T-cell (primary cell): Measurements from ENCODE around the gene PLAAT5. TPM values are rescaled to one million over a fixed set of nuclear protein-coding genes. Genes with fewer than 3 reads are reported as not detected.
A peak's percentile ranks its signal among the peaks of the same experiment; 100 is the strongest.

ENCODE experiments used
- ATAC-seq, 4 experiments: fragments of 200-7000 bp in 3 of 4; fragments of 150-1000 bp in 1 of 4; cut with Tn5 transposase; replicated peaks in 1 of 4; 1 replicate in 3 of 4; 2 replicates in 1 of 4; pipeline ENCODE4 v1.10.0; 2021; ENCODE audit warnings: moderate library complexity in 3 of 4, mild to moderate bottlenecking in 2 of 4, moderate number of reproducible peaks in 1 of 4
- CTCF ChIA-PET, 2 donors: fragments of 300-600 bp; sonication (Branson Sonifier 250); formaldehyde crosslinking; loops; one replicate each; lab custom pipeline; 2022; ENCODE audit warnings: antibody characterized with exemption in 2 of 2; lab: Charles Lee
- POLR2A ChIA-PET, 2 donors: fragments of 300-600 bp; sonication (Branson Sonifier 250); formaldehyde crosslinking; loops; one replicate each; lab custom pipeline; 2022; ENCODE audit warnings: antibody characterized with exemption in 2 of 2; lab: Charles Lee
- DNase-seq, 35 experiments: peaks; one replicate each; pipeline versions ENCODE4 v3.0.0 to v3.0.0-alpha.2; 2013 to 2023
- H3K27ac ChIP-seq: one replicate; pipeline ENCODE4 v1.5.1; 2013; ENCODE audit warnings: low read length
- H3K27me3 ChIP-seq, 2 experiments: replicated peaks in 1 of 2; 1 replicate in 1 of 2; 2 replicates in 1 of 2; pipeline versions ENCODE4 v1.6.1 to v1.7.0; 2013; ENCODE audit warnings: low read length in 1 of 2, mixed read lengths in 1 of 2; ENCODE audit not compliant: control insufficient read depth in 2 of 2, insufficient read depth in 2 of 2; ENCODE audit errors: extremely low read depth in 1 of 2
- H3K36me3 ChIP-seq, 2 donors: 1 replicate in 1 of 2; 2 replicates in 1 of 2; pipeline versions ENCODE4 v1.6.1 to v1.7.0; 2013; ENCODE audit warnings: low read length in 1 of 2; ENCODE audit not compliant: control insufficient read depth in 2 of 2, insufficient read depth in 1 of 2; ENCODE audit errors: extremely low read depth in 1 of 2
- H3K4me1 ChIP-seq, 2 experiments: 1 replicate in 1 of 2; 2 replicates in 1 of 2; pipeline versions ENCODE4 v1.6.1 to v1.7.0; 2013; ENCODE audit warnings: low read length in 2 of 2, mixed read lengths in 1 of 2; ENCODE audit not compliant: insufficient read depth in 2 of 2, control insufficient read depth in 1 of 2; ENCODE audit errors: extremely low read depth in 1 of 2
- H3K4me3 ChIP-seq, 2 donors: 1 replicate in 1 of 2; 2 replicates in 1 of 2; pipeline versions ENCODE4 v1.5.1 to v1.7.0; 2013; ENCODE audit warnings: mild to moderate bottlenecking in 2 of 2, low read length in 1 of 2, moderate library complexity in 1 of 2; ENCODE audit not compliant: control insufficient read depth in 1 of 2; ENCODE audit errors: extremely low read depth in 1 of 2
- H3K9me3 ChIP-seq: 2 replicates; pipeline ENCODE4 v1.7.0; 2013
- H3K27ac Mint-ChIP-seq, 2 donors: one replicate each; pipeline ENCODE4 v1.8.0; 2020 to 2021; ENCODE audit warnings: mild to moderate bottlenecking in 2 of 2, mixed read lengths in 2 of 2
- H3K27me3 Mint-ChIP-seq, 2 donors: one replicate each; pipeline ENCODE4 v1.8.0; 2021 to 2022; ENCODE audit warnings: mixed read lengths in 2 of 2
- H3K36me3 Mint-ChIP-seq: one replicate; pipeline ENCODE4 v1.8.0; 2021; ENCODE audit warnings: mixed read lengths
- H3K4me1 Mint-ChIP-seq, 3 donors: one replicate each; pipeline ENCODE4 v1.8.0; 2020 to 2022; ENCODE audit warnings: mixed read lengths in 3 of 3, mild to moderate bottlenecking in 1 of 3
- H3K4me3 Mint-ChIP-seq, 3 donors: one replicate each; pipeline ENCODE4 v1.8.0; 2020 to 2022; ENCODE audit warnings: mild to moderate bottlenecking in 3 of 3, mixed read lengths in 3 of 3, moderate library complexity in 3 of 3
- H3K9me3 Mint-ChIP-seq, 3 donors: one replicate each; pipeline ENCODE4 v1.8.0; 2020 to 2022; ENCODE audit warnings: mixed read lengths in 3 of 3
- WGBS: methylation state at CpG from one replicate; pipeline ENCODE4 v1.1.5; 2013; ENCODE audit warnings: missing lambda C conversion rate; ENCODE audit not compliant: insufficient coverage; 5-methylcytosine and 5-hydroxymethylcytosine counted together
- total RNA-seq, 35 experiments: library from RNA in 6 of 35; stranded (reverse) in 6 of 35; fragments of 120-200 nt in 1 of 35; gene quantifications; one replicate each; pipeline versions ENCODE4 v1.2.1 to v1.2.4 and lab custom pipeline; 2013 to 2026

Gene PLAAT5
- total RNA-seq, 5 donors from 2014 or later (not counting 1 experiment from before 2014, with no cell fraction given): 0.16 to 0.32 (median 0.23) TPM; not detected in 2

DNA sequence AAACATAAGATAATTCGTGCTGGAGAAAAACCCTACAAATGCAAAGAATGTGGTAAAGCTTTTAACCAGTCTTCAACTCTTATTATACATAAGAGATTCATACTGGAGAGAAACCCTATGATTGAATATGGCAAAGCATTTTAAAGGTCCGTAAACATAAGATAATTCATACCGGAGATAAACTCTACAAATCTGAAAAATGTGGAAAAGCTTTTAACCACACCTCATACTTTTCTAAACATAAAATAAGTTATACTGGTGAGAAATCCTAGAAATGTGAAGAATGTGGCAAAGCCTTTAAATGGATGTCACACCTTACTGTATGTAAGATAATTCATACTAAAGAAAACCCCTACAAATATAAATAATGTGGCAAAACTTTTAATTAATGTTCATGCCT lies 20.7 kb downstream of the PLAAT5 start:
- Histone ChIP-seq H3K4me3 (no peak overlapping the region), H3K36me3 (no peaks in the 10 kb centered on the region), H3K27ac (no peak overlapping the region), H3K4me1 (no peaks in the 10 kb centered on the region), H3K27me3 (peaks cover 2 to 19% of the 10 kb centered on the region in 2 experiments), H3K9me3 (no peaks in the 10 kb centered on the region)
- CTCF ChIA-PET: no interaction called here
- no peak overlapping the region for H3K4me3 Mint-ChIP-seq
- H3K27me3 Mint-ChIP-seq: peaks cover 3 to 16% of the 10 kb centered on the region in 2 donors
- peaks cover 4 to 31% (median 17%) of the 10 kb centered on the region in 3 donors for H3K9me3 Mint-ChIP-seq
- ATAC-seq (no peak), DNase-seq (no peak)
- H3K36me3 Mint-ChIP-seq: peaks cover 3% of the 10 kb centered on the region
- no peaks in the 10 kb centered on the region for H3K4me1 Mint-ChIP-seq
- POLR2A ChIA-PET: no interaction called here
- no peak overlapping the region for H3K27ac Mint-ChIP-seq
- no CpG with 5 or more reads among the region's 3 CpGs for WGBS

- POLR2A ChIA-PET: no interaction called here
- no peaks in the 10 kb centered on the region for H3K9me3 ChIP-seq
- CTCF ChIA-PET: no interaction called here
Measured at GRCh38 chr11:63462137-63462536, 28.8 kb downstream of the PLAAT5 start.

DNA sequence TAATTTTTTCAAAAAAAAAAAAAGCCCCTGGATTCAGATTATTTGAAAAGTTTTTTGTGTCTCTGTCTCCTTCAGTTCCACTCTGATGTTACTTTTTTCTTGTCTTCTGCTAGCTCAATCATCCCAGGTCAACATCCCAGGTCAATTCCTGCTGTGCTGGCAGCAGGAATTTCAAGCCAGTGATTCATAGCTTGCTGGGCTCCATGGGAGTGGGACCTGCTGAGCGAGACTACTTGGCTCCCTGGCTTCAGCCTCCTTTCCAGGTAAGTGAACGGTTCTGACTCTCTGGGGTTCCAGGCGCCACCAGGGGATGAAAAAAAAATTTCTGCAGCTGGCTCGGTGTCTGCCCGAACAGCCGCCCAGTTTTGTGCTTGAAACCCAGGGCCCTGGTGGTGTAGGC lies 31.4 kb downstream of the PLAAT5 start:
- Mint-ChIP-seq H3K4me1 (no peaks in the 10 kb centered on the region), H3K27ac (no peak overlapping the region), H3K36me3 (no peaks in the 10 kb centered on the region), H3K27me3 (peaks cover 6% of the 10 kb centered on the region in 2 donors), H3K4me3 (no peak overlapping the region), H3K9me3 (no peaks in the 10 kb centered on the region)
- Histone ChIP-seq H3K27me3 (peaks cover 0 to 7% of the 10 kb centered on the region in 2 experiments), H3K36me3 (no peaks in the 10 kb centered on the region), H3K4me3 (no peak overlapping the region), H3K4me1 (no peaks in the 10 kb centered on the region), H3K9me3 (no peaks in the 10 kb centered on the region), H3K27ac (no peak overlapping the region)
- ChIA-PET POLR2A (no interaction called here), CTCF (no interaction called here)
- DNase-seq (no peak), ATAC-seq (no peak)
- 76% methylated on average over 6 of the region's 6 CpGs for WGBS

More at GRCh38 chr11:63462137-63462536, 28.8 kb downstream of the PLAAT5 start:
- no peaks in the 10 kb centered on the region for H3K36me3 ChIP-seq
- Mint-ChIP-seq H3K9me3 (no peaks in the 10 kb centered on the region), H3K4me3 (no peak overlapping the region), H3K36me3 (no peaks in the 10 kb centered on the region), H3K27me3 (peaks cover 8 to 14% of the 10 kb centered on the region in 2 donors), H3K4me1 (no peaks in the 10 kb centered on the region), H3K27ac (no peak overlapping the region)
- ATAC-seq: no peak
- no peak overlapping the region for H3K4me3 ChIP-seq
- H3K27ac ChIP-seq: no peak overlapping the region
- H3K4me1 ChIP-seq: no peaks in the 10 kb centered on the region
- peaks cover 0 to 20% of the 10 kb centered on the region in 2 experiments for H3K27me3 ChIP-seq
- DNase-seq: no peak

DNA sequence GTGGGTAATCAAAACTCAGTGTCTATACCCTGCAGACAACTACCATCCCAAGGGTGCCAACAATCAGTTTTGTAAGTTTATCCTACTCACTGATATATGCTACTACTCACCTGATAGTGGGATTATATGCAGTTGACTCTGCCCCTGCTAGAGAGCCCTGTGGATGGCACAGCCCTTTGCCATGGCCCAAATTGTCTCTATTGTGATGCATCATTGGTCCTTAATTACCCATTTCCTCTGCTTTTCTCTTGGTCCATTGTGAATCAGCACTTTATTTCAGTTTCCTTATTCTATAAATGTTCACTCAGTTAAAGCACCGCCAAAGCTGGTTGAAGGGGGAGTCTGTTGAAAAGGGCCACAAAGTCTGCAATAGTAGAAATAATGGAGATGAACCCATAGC lies 42.3 kb downstream of the PLAAT5 start:
- Mint-ChIP-seq H3K4me1 (peaks cover 13 to 25% (median 17%) of the 10 kb centered on the region in 3 donors), H3K36me3 (no peaks in the 10 kb centered on the region), H3K4me3 (no peak overlapping the region), H3K9me3 (no peaks in the 10 kb centered on the region), H3K27ac (peak overlapping the region in 1 of 2 donors; percentile 3), H3K27me3 (peaks cover 13 to 14% of the 10 kb centered on the region in 2 donors)
- no CpG with 5 or more reads among the region's 1 CpG for WGBS
- H3K4me3 ChIP-seq: no peak overlapping the region
- H3K4me1 ChIP-seq: no peaks in the 10 kb centered on the region
- ATAC-seq (no peak), DNase-seq (no peak)
- no peaks in the 10 kb centered on the region for H3K9me3 ChIP-seq
- no peaks in the 10 kb centered on the region for H3K36me3 ChIP-seq
- POLR2A ChIA-PET: no interaction called here
- CTCF ChIA-PET: no interaction called here
- no peak overlapping the region for H3K27ac ChIP-seq
- peaks cover 2% of the 10 kb centered on the region in 2 experiments for H3K27me3 ChIP-seq

DNA sequence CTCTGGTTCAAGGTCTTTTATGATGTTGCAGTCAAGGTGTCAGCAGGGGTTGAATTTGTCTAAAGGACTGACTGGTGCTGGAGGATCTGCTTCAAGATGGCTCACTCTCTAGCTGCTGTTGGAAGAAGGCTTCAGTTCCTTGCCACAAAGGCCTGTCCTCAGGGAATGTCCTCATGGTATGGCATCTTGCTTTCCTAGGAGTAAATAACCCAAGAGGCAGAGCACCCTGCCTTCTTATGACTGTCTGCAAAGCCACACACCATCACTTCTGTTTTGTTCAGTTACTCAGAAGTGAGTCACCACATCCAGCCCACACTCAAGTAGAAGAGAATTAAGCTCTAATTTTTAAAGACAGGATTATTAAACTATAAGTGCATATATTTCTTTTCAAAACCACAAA lies 45.2 kb downstream of the PLAAT5 start:
- Mint-ChIP-seq H3K36me3 (no peaks in the 10 kb centered on the region), H3K9me3 (no peaks in the 10 kb centered on the region), H3K4me3 (no peak overlapping the region), H3K27me3 (peaks cover 2 to 3% of the 10 kb centered on the region in 2 donors), H3K4me1 (peaks cover 13 to 29% (median 20%) of the 10 kb centered on the region in 3 donors), H3K27ac (no peak overlapping the region)
- POLR2A ChIA-PET: no interaction called here
- Histone ChIP-seq H3K36me3 (no peaks in the 10 kb centered on the region), H3K27me3 (peaks cover 2% of the 10 kb centered on the region in 2 experiments), H3K4me1 (no peaks in the 10 kb centered on the region), H3K4me3 (no peak overlapping the region), H3K27ac (no peak overlapping the region), H3K9me3 (no peaks in the 10 kb centered on the region)
- no peak for ATAC-seq
- no peak for DNase-seq
- CTCF ChIA-PET: no interaction called here

- no peak for ATAC-seq
- Mint-ChIP-seq H3K4me3 (no peak overlapping the region), H3K36me3 (no peaks in the 10 kb centered on the region), H3K27me3 (peaks cover 2 to 3% of the 10 kb centered on the region in 2 donors), H3K4me1 (peaks cover 13 to 29% (median 20%) of the 10 kb centered on the region in 3 donors), H3K9me3 (no peaks in the 10 kb centered on the region), H3K27ac (no peak overlapping the region)
- POLR2A ChIA-PET: no interaction called here
- H3K27me3 ChIP-seq: peaks cover 2% of the 10 kb centered on the region in 2 experiments
- no peaks in the 10 kb centered on the region for H3K4me1 ChIP-seq
- H3K36me3 ChIP-seq: no peaks in the 10 kb centered on the region
- no peak overlapping the region for H3K4me3 ChIP-seq
- DNase-seq: no peak
- 100% methylated on average over 1 of the region's 2 CpGs for WGBS
- no peaks in the 10 kb centered on the region for H3K9me3 ChIP-seq
- no peak overlapping the region for H3K27ac ChIP-seq
- CTCF ChIA-PET: no interaction called here
Measured at GRCh38 chr11:63445118-63445517, 45.8 kb downstream of the PLAAT5 start.

DNA sequence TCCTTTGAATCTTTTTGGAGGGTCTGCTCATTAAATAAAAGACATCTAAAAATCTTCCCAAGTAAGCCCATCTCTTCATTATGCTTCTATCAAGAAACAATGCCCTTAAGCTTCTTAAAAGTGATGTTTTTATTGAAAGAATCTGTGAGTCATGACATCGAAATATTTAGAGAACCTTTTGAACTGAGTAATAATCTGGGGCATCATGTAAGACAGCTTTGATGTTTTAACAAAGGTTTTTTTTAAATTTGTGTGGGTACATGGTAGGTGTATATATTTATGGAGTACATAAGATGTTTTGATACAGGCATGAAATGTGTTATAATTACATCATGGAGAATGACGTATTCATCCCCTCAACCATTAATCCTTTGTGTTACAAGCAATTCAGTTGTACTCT lies 46.8 kb downstream of the PLAAT5 start:
- ChIA-PET CTCF (no interaction called here), POLR2A (interaction anchor here in 1 of 2 donors (0.6 kb wide), 1 partner anchor 76 kb away, joined by 3 read pairs; no protein-coding TSS in a partner anchor)
- H3K9me3 ChIP-seq: no peaks in the 10 kb centered on the region
- Mint-ChIP-seq H3K4me3 (no peak overlapping the region), H3K27me3 (peaks cover 0 to 2% of the 10 kb centered on the region in 2 donors), H3K36me3 (no peaks in the 10 kb centered on the region), H3K9me3 (no peaks in the 10 kb centered on the region), H3K4me1 (peaks cover 13 to 29% (median 17%) of the 10 kb centered on the region in 3 donors), H3K27ac (no peak overlapping the region)
- no peak for DNase-seq
- no peak overlapping the region for H3K4me3 ChIP-seq
- no peak overlapping the region for H3K27ac ChIP-seq
- peaks cover 2% of the 10 kb centered on the region in 2 experiments for H3K27me3 ChIP-seq
- no peaks in the 10 kb centered on the region for H3K36me3 ChIP-seq
- ATAC-seq: no peak
- no CpG with 5 or more reads among the region's 2 CpGs for WGBS
- no peaks in the 10 kb centered on the region for H3K4me1 ChIP-seq
